HepG2 (cell line): ENCODE measurements around the gene RPL36. TPM values are rescaled to one million over a fixed set of nuclear protein-coding genes. Genes with fewer than 3 reads are reported as not detected.
A peak's percentile ranks its signal among the peaks of the same experiment; 100 is the strongest.

Experiments used
- ISX ChIP-seq: sonication (generic); formaldehyde crosslinking; conservative IDR thresholded peaks from 2 replicates; pipeline ENCODE4 v1.5.0; 2020; ENCODE audit warnings: missing genetic modification reagents
- JUN ChIP-seq: sonication (generic); formaldehyde crosslinking; IDR thresholded peaks from 2 replicates; pipeline ENCODE4 v1.4.0; 2020; ENCODE audit warnings: mild to moderate bottlenecking, missing genetic modification reagents
- KLF6 ChIP-seq: IDR thresholded peaks from 2 replicates; pipeline ENCODE4 v1.8.0; 2016; ENCODE audit warnings: missing biosample characterization, missing genetic modification reagents
- MTA1 ChIP-seq: sonication (generic); formaldehyde crosslinking; IDR thresholded peaks from 2 replicates; pipeline ENCODE4 v1.4.0; 2020; ENCODE audit warnings: missing genetic modification reagents, mild to moderate bottlenecking, borderline replicate concordance
- NFIB ChIP-seq: sonication (generic); formaldehyde crosslinking; IDR thresholded peaks from 2 replicates; pipeline ENCODE4 v1.9.0; 2021; ENCODE audit warnings: missing genetic modification reagents, mild to moderate bottlenecking, borderline replicate concordance
- NFYB ChIP-seq: sonication (generic); formaldehyde crosslinking; IDR thresholded peaks from 2 replicates; pipeline ENCODE4 v1.4.0; 2020; ENCODE audit warnings: missing genetic modification reagents
- RFXANK ChIP-seq: IDR thresholded peaks from 2 replicates; pipeline ENCODE4 v1.6.1; 2016
- RXRB ChIP-seq: IDR thresholded peaks from 2 replicates; pipeline ENCODE4 v1.6.1; 2016; ENCODE audit warnings: borderline replicate concordance, missing genetic modification reagents, missing compliant biosample characterization
- ZBTB3 ChIP-seq: sonication (generic); formaldehyde crosslinking; IDR thresholded peaks from 2 replicates; pipeline ENCODE4 v1.4.0; 2020; ENCODE audit warnings: low read depth, mild to moderate bottlenecking, moderate library complexity, missing genetic modification reagents, borderline replicate concordance
- ZNF260 ChIP-seq: sonication (generic); formaldehyde crosslinking; IDR thresholded peaks from 2 replicates; pipeline ENCODE4 v1.4.0; 2020; ENCODE audit warnings: missing genetic modification reagents, low read depth, mild to moderate bottlenecking, borderline replicate concordance
- ZNF510 ChIP-seq: sonication (generic); formaldehyde crosslinking; IDR thresholded peaks from 2 replicates; pipeline ENCODE4 v1.4.0; 2020; ENCODE audit warnings: low read depth, mild to moderate bottlenecking, missing genetic modification reagents
- ZNF564 ChIP-seq: sonication (generic); formaldehyde crosslinking; IDR thresholded peaks from 2 replicates; pipeline ENCODE4 v1.8.1; 2023; ENCODE audit warnings: mild to moderate bottlenecking, missing genetic modification reagents
- ZNF589 ChIP-seq: sonication (generic); formaldehyde crosslinking; conservative IDR thresholded peaks from 2 replicates; pipeline ENCODE4 v1.8.0; 2022; ENCODE audit warnings: mild to moderate bottlenecking, moderate library complexity, missing genetic modification reagents
- ZNF660 ChIP-seq: sonication (generic); formaldehyde crosslinking; IDR thresholded peaks from 2 replicates; pipeline ENCODE4 v1.5.1; 2020; ENCODE audit warnings: mild to moderate bottlenecking, low read depth, missing genetic modification reagents, borderline replicate concordance
- ZNF773 ChIP-seq: sonication (generic); formaldehyde crosslinking; IDR thresholded peaks from 2 replicates; pipeline ENCODE4 v1.4.0; 2020; ENCODE audit warnings: missing genetic modification reagents, borderline replicate concordance
- ZNF782 ChIP-seq: sonication (generic); formaldehyde crosslinking; IDR thresholded peaks from 2 replicates; pipeline ENCODE4 v1.4.0; 2020; ENCODE audit warnings: missing genetic modification reagents, mild to moderate bottlenecking, borderline replicate concordance
- polyA plus RNA-seq, 8 experiments: library from polyadenylated mRNA; depleted of rRNA in 3 of 8; stranded (reverse) in 7 of 8; unstranded in 1 of 8; fragments of >200 nt; fragmentation: Illumina TruSeq in 4 of 8; extraction: Trizol in 4 of 8; gene quantifications; 2 replicates each; pipeline versions ENCODE4 v1.2.1 to v1.2.3, GENCODE V29; 2011 to 2016; ENCODE audit warnings: low read depth in 4 of 8, missing spikeins in 1 of 8, mixed read lengths in 1 of 8; ENCODE audit not compliant: insufficient read depth in 1 of 8
- total RNA-seq, 5 experiments: library from RNA; depleted of rRNA; stranded (reverse); fragments of >200 nt; fragmentation: Illumina TruSeq; extraction: Trizol; gene quantifications; 2 replicates each; pipeline ENCODE4 v1.2.3, GENCODE V29; 2016; ENCODE audit warnings: low read depth in 1 of 5
- TF ChIP-seq, protein P1 (sequence below): sonication (generic); formaldehyde crosslinking; IDR thresholded peaks from one replicate; pipeline ENCODE4 v1.5.1; 2020; ENCODE audit warnings: mild to moderate bottlenecking, missing genetic modification reagents; ENCODE audit errors: not compliant biosample characterization
- TF ChIP-seq, protein P2 (sequence below): sonication (generic); formaldehyde crosslinking; IDR thresholded peaks from 2 replicates; pipeline ENCODE4 v1.4.0; 2020; ENCODE audit warnings: missing genetic modification reagents, borderline replicate concordance

RPL36 gene
- total and polyA plus RNA-seq, 2 of the 13 experiments (the other 11 are each of a cell fraction or from before 2014, with no cell fraction given): 706 to 740 TPM

- TF ChIP-seq, protein P1, sequence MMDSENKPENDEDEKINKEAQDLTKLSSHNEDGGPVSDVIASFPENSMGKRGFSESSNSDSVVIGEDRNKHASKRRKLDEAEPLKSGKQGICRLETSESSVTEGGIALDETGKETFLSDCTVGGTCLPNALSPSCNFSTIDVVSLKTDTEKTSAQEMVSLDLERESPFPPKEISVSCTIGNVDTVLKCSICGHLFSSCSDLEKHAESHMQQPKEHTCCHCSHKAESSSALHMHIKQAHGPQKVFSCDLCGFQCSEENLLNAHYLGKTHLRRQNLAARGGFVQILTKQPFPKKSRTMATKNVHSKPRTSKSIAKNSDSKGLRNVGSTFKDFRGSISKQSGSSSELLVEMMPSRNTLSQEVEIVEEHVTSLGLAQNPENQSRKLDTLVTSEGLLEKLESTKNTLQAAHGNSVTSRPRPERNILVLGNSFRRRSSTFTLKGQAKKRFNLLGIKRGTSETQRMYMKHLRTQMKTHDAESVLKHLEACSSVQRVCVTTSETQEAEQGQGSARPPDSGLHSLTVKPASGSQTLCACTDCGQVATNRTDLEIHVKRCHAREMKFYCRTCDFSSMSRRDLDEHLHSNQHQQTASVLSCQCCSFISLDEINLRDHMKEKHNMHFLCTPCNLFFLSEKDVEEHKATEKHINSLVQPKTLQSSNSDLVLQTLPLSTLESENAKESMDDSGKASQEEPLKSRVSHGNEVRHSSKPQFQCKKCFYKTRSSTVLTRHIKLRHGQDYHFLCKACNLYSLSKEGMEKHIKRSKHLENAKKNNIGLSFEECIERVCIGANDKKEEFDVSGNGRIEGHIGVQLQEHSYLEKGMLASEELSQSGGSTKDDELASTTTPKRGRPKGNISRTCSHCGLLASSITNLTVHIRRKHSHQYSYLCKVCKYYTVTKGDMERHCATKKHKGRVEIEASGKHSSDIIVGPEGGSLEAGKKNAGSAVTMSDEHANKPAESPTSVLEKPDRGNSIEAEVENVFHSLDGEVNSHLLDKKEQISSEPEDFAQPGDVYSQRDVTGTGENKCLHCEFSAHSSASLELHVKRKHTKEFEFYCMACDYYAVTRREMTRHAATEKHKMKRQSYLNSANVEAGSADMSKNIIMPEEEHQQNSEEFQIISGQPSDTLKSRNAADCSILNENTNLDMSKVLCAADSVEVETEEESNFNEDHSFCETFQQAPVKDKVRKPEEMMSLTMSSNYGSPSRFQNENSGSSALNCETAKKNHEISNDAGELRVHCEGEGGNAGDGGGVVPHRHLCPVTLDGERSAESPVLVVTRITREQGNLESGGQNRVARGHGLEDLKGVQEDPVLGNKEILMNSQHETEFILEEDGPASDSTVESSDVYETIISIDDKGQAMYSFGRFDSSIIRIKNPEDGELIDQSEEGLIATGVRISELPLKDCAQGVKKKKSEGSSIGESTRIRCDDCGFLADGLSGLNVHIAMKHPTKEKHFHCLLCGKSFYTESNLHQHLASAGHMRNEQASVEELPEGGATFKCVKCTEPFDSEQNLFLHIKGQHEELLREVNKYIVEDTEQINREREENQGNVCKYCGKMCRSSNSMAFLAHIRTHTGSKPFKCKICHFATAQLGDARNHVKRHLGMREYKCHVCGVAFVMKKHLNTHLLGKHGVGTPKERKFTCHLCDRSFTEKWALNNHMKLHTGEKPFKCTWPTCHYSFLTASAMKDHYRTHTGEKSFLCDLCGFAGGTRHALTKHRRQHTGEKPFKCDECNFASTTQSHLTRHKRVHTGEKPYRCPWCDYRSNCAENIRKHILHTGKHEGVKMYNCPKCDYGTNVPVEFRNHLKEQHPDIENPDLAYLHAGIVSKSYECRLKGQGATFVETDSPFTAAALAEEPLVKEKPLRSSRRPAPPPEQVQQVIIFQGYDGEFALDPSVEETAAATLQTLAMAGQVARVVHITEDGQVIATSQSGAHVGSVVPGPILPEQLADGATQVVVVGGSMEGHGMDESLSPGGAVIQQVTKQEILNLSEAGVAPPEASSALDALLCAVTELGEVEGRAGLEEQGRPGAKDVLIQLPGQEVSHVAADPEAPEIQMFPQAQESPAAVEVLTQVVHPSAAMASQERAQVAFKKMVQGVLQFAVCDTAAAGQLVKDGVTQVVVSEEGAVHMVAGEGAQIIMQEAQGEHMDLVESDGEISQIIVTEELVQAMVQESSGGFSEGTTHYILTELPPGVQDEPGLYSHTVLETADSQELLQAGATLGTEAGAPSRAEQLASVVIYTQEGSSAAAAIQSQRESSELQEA (CRISPR knock-in tag): peak; percentile 30
- no peak; the same call in 1 of the 2 replicates for TF ChIP-seq ZBTB3
- TF ChIP-seq ZNF660 (CRISPR knock-in tag): no peak; the same call in 1 of the 2 replicates
- TF ChIP-seq ZNF589 (CRISPR knock-in tag): peak; percentile 94
- peak; percentile 56; the same call in 1 of the 2 replicates for TF ChIP-seq KLF6 (CRISPR knock-in tag)
- TF ChIP-seq NFYB (CRISPR knock-in tag): peak; percentile 36; the same call in 1 of the 2 replicates
- 0 out of 2 replicates have a peak, but pooled peaks have one; percentile 16 for TF ChIP-seq ZNF773 (CRISPR knock-in tag)
- TF ChIP-seq ZNF510: 0 out of 2 replicates have a peak, but pooled peaks have one; percentile 33
- TF ChIP-seq NFIB (CRISPR knock-in tag): no peak
- TF ChIP-seq ISX (CRISPR knock-in tag): no peak
- no peak; the same call in 1 of the 2 replicates for TF ChIP-seq RFXANK
- TF ChIP-seq ZNF782: peak; percentile 75; the same call in 1 of the 2 replicates
- TF ChIP-seq ZNF260 (CRISPR knock-in tag): no peak
- peak; percentile 51; the same call in 1 of the 2 replicates for TF ChIP-seq JUN (CRISPR knock-in tag)
- TF ChIP-seq ZNF564: peak; percentile 79
- TF ChIP-seq RXRB (CRISPR knock-in tag): peak; percentile 70
- peak; percentile 16; the same call in 1 of the 2 replicates for TF ChIP-seq MTA1 (CRISPR knock-in tag)
- TF ChIP-seq, protein P2, sequence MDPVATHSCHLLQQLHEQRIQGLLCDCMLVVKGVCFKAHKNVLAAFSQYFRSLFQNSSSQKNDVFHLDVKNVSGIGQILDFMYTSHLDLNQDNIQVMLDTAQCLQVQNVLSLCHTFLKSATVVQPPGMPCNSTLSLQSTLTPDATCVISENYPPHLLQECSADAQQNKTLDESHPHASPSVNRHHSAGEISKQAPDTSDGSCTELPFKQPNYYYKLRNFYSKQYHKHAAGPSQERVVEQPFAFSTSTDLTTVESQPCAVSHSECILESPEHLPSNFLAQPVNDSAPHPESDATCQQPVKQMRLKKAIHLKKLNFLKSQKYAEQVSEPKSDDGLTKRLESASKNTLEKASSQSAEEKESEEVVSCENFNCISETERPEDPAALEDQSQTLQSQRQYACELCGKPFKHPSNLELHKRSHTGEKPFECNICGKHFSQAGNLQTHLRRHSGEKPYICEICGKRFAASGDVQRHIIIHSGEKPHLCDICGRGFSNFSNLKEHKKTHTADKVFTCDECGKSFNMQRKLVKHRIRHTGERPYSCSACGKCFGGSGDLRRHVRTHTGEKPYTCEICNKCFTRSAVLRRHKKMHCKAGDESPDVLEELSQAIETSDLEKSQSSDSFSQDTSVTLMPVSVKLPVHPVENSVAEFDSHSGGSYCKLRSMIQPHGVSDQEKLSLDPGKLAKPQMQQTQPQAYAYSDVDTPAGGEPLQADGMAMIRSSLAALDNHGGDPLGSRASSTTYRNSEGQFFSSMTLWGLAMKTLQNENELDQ (CRISPR knock-in tag): no peak
Observed at GRCh38 chr19:5719961-5720790, 30.1 kb downstream of the RPL36 start, which contains the start of the genes CATSPERD and LONP1 (continued).
